HepG2 (cell line): ENCODE measurements around the gene DUSP22. TPM values are rescaled to one million over a fixed set of nuclear protein-coding genes. Genes with fewer than 3 reads are reported as not detected.

Experiments used
- ATAC-seq: fragments of 200-7000 bp; cut with Tn5 transposase; 3 replicates; pipeline ENCODE4 v1.9.1; 2020; ENCODE audit warnings: mild to moderate bottlenecking, moderate library complexity
- BruUV-seq: library from RNA; stranded (reverse); fragments of 400-500 nt; replicated peaks from 2 replicates; lab custom pipeline; 2021; lab: Mats Ljungman, UMichigan
- CTCF ChIA-PET: fragments of 300-600 bp; formaldehyde crosslinking; extraction: SDS; loops from one replicate; lab custom pipeline; 2021; ENCODE audit warnings: low total read pairs, inconsistent platforms, low intra/inter-chr PET ratio; lab: Yijun Ruan, JAX
- POLR2A ChIA-PET: fragments of 350-600 bp; sonication (Branson Sonifier 250); formaldehyde crosslinking; loops from one replicate; lab custom pipeline; 2020; ENCODE audit warnings: antibody characterized with exemption, inconsistent platforms; lab: Yijun Ruan, JAX
- DNase-seq: peaks from one replicate; pipeline ENCODE4 v3.0.0-alpha.2; 2015; ENCODE audit warnings: low spot score
- FAIRE-seq: peaks from 3 replicates; lab custom pipeline; 2011; peaks lifted over from hg19 to GRCh38; lab: Jason Lieb, UNC
- H2AFZ ChIP-seq: one replicate; pipeline ENCODE4 v1.6.1; 2011; ENCODE audit warnings: low read length, inconsistent platforms
- H3K27ac ChIP-seq: fragments of 300-600 bp; 3 replicates; pipeline ENCODE4 v1.8.0; 2011; ENCODE audit warnings: mixed run types, mild to moderate bottlenecking, mixed read lengths, low read length, inconsistent platforms; ENCODE audit not compliant: insufficient read depth; ENCODE audit errors: extremely low read length
- H3K27me3 ChIP-seq, 2 experiments: fragments of 200-600 bp in 1 of 2; 2 replicates in 1 of 2; 3 replicates in 1 of 2; pipeline versions ENCODE4 v1.6.0 to v1.8.0; 2011; ENCODE audit warnings: low read length in 2 of 2, mild to moderate bottlenecking in 2 of 2, moderate library complexity in 2 of 2, inconsistent platforms in 1 of 2; ENCODE audit not compliant: insufficient read depth in 2 of 2, control insufficient read depth in 1 of 2
- H3K36me3 ChIP-seq, 2 experiments: fragments of 200-600 bp in 1 of 2; replicated peaks in 1 of 2; 2 replicates in 1 of 2; 3 replicates in 1 of 2; pipeline versions ENCODE4 v1.5.1 to v1.8.0; 2011; ENCODE audit warnings: low read length in 2 of 2, inconsistent platforms in 1 of 2; ENCODE audit not compliant: insufficient read depth in 2 of 2, control insufficient read depth in 1 of 2
- H3K4me1 ChIP-seq: 2 replicates; pipeline ENCODE4 v1.5.1; 2012; ENCODE audit warnings: low read length, inconsistent platforms; ENCODE audit not compliant: insufficient read depth
- H3K4me2 ChIP-seq: 2 replicates; pipeline ENCODE4 v1.6.0; 2011; ENCODE audit warnings: low read depth, low read length, inconsistent platforms
- H3K4me3 ChIP-seq, 3 experiments: fragments of 200-600 bp in 1 of 3; sonication (generic), shearing (Covaris generic) in 1 of 3; replicated peaks in 1 of 3; 2 replicates each; pipeline ENCODE4 v1.5.1; 2011 to 2016; ENCODE audit warnings: low read length in 3 of 3, inconsistent platforms in 2 of 3, low read depth in 2 of 3, mild to moderate bottlenecking in 2 of 3, control low read depth in 1 of 3, mixed read lengths in 1 of 3; ENCODE audit not compliant: insufficient read depth in 1 of 3
- H3K79me2 ChIP-seq: one replicate; pipeline ENCODE4 v1.6.1; 2011; ENCODE audit warnings: low read length, inconsistent platforms; ENCODE audit not compliant: insufficient read depth
- H3K9ac ChIP-seq: 2 replicates; pipeline ENCODE4 v1.6.0; 2011; ENCODE audit warnings: mild to moderate bottlenecking, low read depth, low read length, inconsistent platforms; ENCODE audit not compliant: insufficient read depth
- H3K9me3 ChIP-seq: 2 replicates; pipeline ENCODE4 v1.5.1; 2012; ENCODE audit warnings: mild to moderate bottlenecking, low read length
- H4K20me1 ChIP-seq: 2 replicates; pipeline ENCODE4 v1.6.0; 2011; ENCODE audit warnings: inconsistent platforms, mild to moderate bottlenecking, low read length, moderate library complexity; ENCODE audit not compliant: insufficient read depth
- HIVEP1 ChIP-seq: sonication (generic); formaldehyde crosslinking; IDR thresholded peaks from 2 replicates; pipeline ENCODE4 v1.4.0; 2020; ENCODE audit warnings: mild to moderate bottlenecking, missing genetic modification reagents
- IRF2 ChIP-seq: IDR thresholded peaks from 2 replicates; pipeline ENCODE4 v1.6.1; 2018; ENCODE audit warnings: missing genetic modification reagents, missing compliant biosample characterization
- ZNF430 ChIP-seq: sonication (generic); formaldehyde crosslinking; IDR thresholded peaks from 2 replicates; pipeline ENCODE4 v1.9.0; 2021; ENCODE audit warnings: mild to moderate bottlenecking, missing genetic modification reagents
- ZNF550 ChIP-seq: sonication (generic); formaldehyde crosslinking; IDR thresholded peaks from 2 replicates; pipeline ENCODE4 v1.4.0; 2020; ENCODE audit warnings: mild to moderate bottlenecking, missing genetic modification reagents, borderline replicate concordance
- WGBS: methylation state at CpG from one replicate; pipeline ENCODE4 v1.1.6; 2017; ENCODE audit warnings: low lambda C conversion rate; 5-methylcytosine and 5-hydroxymethylcytosine counted together
- in situ Hi-C: cut with HindIII; loops from 2 replicates; pipeline ENCODE4 v1.10.0; 2017; ENCODE audit warnings: low pct_unique_long_range_greater_than_20kb; ENCODE audit not compliant: extremely low pct_ligation_motif_present
- intact Hi-C: fragments of 100-400 bp; cut with micrococcal nuclease; formaldehyde crosslinking; loops from one replicate; pipeline ENCODE4 v1.10.0; 2022; ENCODE audit not compliant: unreplicated experiment
- polyA plus RNA-seq, 8 experiments: library from polyadenylated mRNA; depleted of rRNA in 3 of 8; stranded (reverse) in 7 of 8; unstranded in 1 of 8; fragments of >200 nt; fragmentation: Illumina TruSeq in 4 of 8; extraction: Trizol in 4 of 8; gene quantifications; 2 replicates each; pipeline versions ENCODE4 v1.2.1 to v1.2.3, GENCODE V29; 2011 to 2016; ENCODE audit warnings: low read depth in 4 of 8, missing spikeins in 1 of 8, mixed read lengths in 1 of 8; ENCODE audit not compliant: insufficient read depth in 1 of 8
- total RNA-seq, 5 experiments: library from RNA; depleted of rRNA; stranded (reverse); fragments of >200 nt; fragmentation: Illumina TruSeq; extraction: Trizol; gene quantifications; 2 replicates each; pipeline ENCODE4 v1.2.3, GENCODE V29; 2016; ENCODE audit warnings: low read depth in 1 of 5
- TF ChIP-seq, protein P1 (sequence below): sonication (generic); formaldehyde crosslinking; IDR thresholded peaks from 2 replicates; pipeline ENCODE4 v1.4.0; 2020; ENCODE audit warnings: missing genetic modification reagents, borderline replicate concordance
- TF ChIP-seq, protein P2 (sequence below): IDR thresholded peaks from 2 replicates; pipeline ENCODE4 v1.6.1; 2016; ENCODE audit warnings: mild to moderate bottlenecking
- TF ChIP-seq, protein P3 (sequence below): sonication (generic); formaldehyde crosslinking; IDR thresholded peaks from 2 replicates; pipeline ENCODE4 v1.4.0; 2020; ENCODE audit warnings: mild to moderate bottlenecking, missing genetic modification reagents

The DUSP22 gene
- total and polyA plus RNA-seq, 2 of the 13 experiments (the other 11 are each of a cell fraction or from before 2014, with no cell fraction given) = 20.2 to 32.8 TPM

DNA sequence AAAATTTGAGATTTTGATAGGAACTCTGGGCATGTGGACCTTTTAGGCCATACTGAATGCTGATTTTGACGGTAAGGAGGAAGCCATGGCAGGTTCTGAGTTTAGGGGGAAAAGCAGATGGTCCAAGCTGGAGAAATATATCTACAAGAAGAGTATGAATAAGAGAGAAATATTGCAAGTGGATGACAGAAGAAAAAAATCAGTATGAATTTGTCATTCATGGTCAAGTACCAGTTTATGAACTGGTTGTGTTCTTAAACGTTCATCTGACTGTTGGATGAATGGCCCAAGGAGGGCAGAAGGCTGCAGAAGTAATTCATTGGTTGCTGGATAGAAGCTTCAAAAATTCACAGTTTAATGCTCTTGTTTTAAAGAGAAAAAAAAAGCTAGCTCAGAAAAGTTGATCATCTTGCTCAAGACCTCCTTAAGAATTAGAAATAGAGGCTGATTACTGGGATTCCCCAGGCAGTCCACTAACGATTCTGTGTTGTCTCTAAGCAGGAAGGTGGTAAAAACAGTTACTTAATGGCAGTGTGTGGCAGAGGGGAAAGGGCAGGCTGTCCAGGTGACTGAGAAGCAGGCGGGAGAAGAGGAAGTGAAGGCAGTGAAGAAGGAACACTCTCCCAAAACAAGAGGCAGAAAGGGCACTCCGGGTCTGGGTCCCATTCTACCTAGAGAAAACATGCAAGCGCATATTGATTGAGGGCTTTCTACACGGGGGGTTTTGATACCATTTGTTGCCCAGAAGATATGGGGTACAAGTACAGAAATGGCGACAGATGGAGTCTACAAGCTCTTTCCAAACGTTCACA, 2.0 kb upstream of the DUSP22 start:
- Histone ChIP-seq H3K27ac (no peak overlapping the region), H3K4me3 (no peak overlapping the region), H4K20me1 (no peaks in the 10 kb centered on the region), H2AFZ (no peak overlapping the region), H3K27me3 (peaks cover 0 to 21% of the 10 kb centered on the region in 2 experiments; a peak in 4 of 5 replicates), H3K9me3 (no peaks in the 10 kb centered on the region), H3K36me3 (no peaks in the 10 kb centered on the region), H3K79me2 (peaks cover 25% of the 10 kb centered on the region), H3K4me1 (peaks cover 17% of the 10 kb centered on the region), H3K4me2 (no peak overlapping the region; the same call in 1 of the 2 replicates), H3K9ac (no peak overlapping the region)
- intact Hi-C loops (loop anchor here (2.0 kb wide), 1 partner anchor 70 kb away; no protein-coding TSS in a partner anchor), in situ Hi-C loops (loop anchor here (5.0 kb wide), 1 partner anchor 103 kb away; no protein-coding TSS in a partner anchor)
- 45% methylated on average over 9 of the region's 9 CpGs for WGBS
- BruUV-seq = no TSS peak
- no peak for DNase-seq
- no peak for ATAC-seq
- ChIA-PET POLR2A (no interaction called here), CTCF (no interaction called here)
- TF ChIP-seq ZNF550 (CRISPR knock-in tag) (no peak), ZNF430 (CRISPR knock-in tag) (0 out of 2 replicates have a peak, but pooled peaks have one; percentile 6)
- no peak for FAIRE-seq

DNA sequence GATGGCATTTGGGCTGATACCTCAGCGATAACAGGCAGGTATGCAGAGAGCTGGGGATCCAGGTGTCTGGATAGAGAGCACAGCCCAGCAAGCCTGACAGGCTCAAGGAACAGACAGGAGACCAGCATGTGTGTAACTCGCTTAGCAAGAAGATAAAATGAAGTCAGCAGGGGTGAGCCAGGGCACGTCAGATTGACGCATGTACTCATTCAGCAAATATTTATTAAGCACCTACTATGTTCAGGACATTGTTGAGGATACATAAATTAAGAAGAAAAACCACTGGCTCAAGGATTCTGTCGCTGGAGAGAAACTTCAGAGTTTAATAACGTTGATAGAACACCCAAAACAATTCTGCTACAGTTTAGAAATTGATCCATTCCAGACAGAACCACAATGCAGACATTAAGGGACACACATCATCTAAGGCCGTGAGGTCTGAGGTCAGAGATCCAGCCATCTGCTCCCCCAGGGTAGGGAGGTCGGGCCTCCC, 1.0 kb upstream of the DUSP22 start:
- Histone ChIP-seq H3K4me2 (peak overlapping the region; percentile 91), H3K79me2 (peaks cover 29% of the 10 kb centered on the region), H2AFZ (peak overlapping the region; percentile 12), H3K4me3 (peak overlapping the region; percentile 61 to 85 (median 72)), H3K9ac (peak overlapping the region; percentile 75), H3K27ac (peak overlapping the region; percentile 70), H4K20me1 (no peaks in the 10 kb centered on the region), H3K9me3 (no peaks in the 10 kb centered on the region), H3K27me3 (peaks cover 0 to 21% of the 10 kb centered on the region in 2 experiments; a peak in 4 of 5 replicates), H3K36me3 (no peaks in the 10 kb centered on the region), H3K4me1 (peaks cover 19% of the 10 kb centered on the region)
- in situ Hi-C loops (loop anchor here (5.0 kb wide), 1 partner anchor 104 kb away; no protein-coding TSS in a partner anchor), intact Hi-C loops (loop anchor here (2.0 kb wide), 1 partner anchor 70 kb away; no protein-coding TSS in a partner anchor)
- FAIRE-seq = no peak
- ChIA-PET POLR2A (no interaction called here), CTCF (no interaction called here)
- BruUV-seq = TSS peak; percentile 92
- no peak for DNase-seq
- WGBS = 14% methylated on average over 8 of the region's 8 CpGs
- ATAC-seq = no peak; the same call in 2 of the 3 replicates
- TF ChIP-seq IRF2 (CRISPR knock-in tag) (0 out of 2 replicates have a peak, but pooled peaks have one; percentile 23), HIVEP1 (no peak)
- TF ChIP-seq, protein P1, sequence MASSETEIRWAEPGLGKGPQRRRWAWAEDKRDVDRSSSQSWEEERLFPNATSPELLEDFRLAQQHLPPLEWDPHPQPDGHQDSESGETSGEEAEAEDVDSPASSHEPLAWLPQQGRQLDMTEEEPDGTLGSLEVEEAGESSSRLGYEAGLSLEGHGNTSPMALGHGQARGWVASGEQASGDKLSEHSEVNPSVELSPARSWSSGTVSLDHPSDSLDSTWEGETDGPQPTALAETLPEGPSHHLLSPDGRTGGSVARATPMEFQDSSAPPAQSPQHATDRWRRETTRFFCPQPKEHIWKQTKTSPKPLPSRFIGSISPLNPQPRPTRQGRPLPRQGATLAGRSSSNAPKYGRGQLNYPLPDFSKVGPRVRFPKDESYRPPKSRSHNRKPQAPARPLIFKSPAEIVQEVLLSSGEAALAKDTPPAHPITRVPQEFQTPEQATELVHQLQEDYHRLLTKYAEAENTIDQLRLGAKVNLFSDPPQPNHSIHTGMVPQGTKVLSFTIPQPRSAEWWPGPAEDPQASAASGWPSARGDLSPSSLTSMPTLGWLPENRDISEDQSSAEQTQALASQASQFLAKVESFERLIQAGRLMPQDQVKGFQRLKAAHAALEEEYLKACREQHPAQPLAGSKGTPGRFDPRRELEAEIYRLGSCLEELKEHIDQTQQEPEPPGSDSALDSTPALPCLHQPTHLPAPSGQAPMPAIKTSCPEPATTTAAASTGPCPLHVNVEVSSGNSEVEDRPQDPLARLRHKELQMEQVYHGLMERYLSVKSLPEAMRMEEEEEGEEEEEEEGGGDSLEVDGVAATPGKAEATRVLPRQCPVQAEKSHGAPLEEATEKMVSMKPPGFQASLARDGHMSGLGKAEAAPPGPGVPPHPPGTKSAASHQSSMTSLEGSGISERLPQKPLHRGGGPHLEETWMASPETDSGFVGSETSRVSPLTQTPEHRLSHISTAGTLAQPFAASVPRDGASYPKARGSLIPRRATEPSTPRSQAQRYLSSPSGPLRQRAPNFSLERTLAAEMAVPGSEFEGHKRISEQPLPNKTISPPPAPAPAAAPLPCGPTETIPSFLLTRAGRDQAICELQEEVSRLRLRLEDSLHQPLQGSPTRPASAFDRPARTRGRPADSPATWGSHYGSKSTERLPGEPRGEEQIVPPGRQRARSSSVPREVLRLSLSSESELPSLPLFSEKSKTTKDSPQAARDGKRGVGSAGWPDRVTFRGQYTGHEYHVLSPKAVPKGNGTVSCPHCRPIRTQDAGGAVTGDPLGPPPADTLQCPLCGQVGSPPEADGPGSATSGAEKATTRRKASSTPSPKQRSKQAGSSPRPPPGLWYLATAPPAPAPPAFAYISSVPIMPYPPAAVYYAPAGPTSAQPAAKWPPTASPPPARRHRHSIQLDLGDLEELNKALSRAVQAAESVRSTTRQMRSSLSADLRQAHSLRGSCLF (CRISPR knock-in tag) = no peak
- TF ChIP-seq, protein P2, sequence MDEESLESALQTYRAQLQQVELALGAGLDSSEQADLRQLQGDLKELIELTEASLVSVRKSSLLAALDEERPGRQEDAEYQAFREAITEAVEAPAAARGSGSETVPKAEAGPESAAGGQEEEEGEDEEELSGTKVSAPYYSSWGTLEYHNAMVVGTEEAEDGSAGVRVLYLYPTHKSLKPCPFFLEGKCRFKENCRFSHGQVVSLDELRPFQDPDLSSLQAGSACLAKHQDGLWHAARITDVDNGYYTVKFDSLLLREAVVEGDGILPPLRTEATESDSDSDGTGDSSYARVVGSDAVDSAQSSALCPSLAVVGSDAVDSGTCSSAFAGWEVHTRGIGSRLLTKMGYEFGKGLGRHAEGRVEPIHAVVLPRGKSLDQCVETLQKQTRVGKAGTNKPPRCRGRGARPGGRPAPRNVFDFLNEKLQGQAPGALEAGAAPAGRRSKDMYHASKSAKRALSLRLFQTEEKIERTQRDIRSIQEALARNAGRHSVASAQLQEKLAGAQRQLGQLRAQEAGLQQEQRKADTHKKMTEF = 0 out of 2 replicates have a peak, but pooled peaks have one; percentile 6
- TF ChIP-seq, protein P3, sequence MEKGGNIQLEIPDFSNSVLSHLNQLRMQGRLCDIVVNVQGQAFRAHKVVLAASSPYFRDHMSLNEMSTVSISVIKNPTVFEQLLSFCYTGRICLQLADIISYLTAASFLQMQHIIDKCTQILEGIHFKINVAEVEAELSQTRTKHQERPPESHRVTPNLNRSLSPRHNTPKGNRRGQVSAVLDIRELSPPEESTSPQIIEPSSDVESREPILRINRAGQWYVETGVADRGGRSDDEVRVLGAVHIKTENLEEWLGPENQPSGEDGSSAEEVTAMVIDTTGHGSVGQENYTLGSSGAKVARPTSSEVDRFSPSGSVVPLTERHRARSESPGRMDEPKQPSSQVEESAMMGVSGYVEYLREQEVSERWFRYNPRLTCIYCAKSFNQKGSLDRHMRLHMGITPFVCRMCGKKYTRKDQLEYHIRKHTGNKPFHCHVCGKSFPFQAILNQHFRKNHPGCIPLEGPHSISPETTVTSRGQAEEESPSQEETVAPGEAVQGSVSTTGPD (CRISPR knock-in tag) = no peak
